Measurements from ENCODE around the gene RNF182. TPM values are rescaled to one million over a fixed set of nuclear protein-coding genes. Genes with fewer than 3 reads are reported as not detected.
A peak's percentile ranks its signal among the peaks of the same experiment; 100 is the strongest.
"Not testable (repeated sequence)": the region's sequence is repeated elsewhere in the genome, so short reads cannot be mapped to it uniquely, and the experiment has no call there.

Gene RNF182
- 1 to 10 TPM in 3 of 4 donors, under 1 TPM in 1; 0.98 to 3.3 (median 2.8) TPM for polyA plus RNA-seq (ENCODE audit: insufficient read length in 4 of 4)

GRCh38 chr6:13924949-13925881 is at the start of gene RNF182:
Gene RNF182, plus strand, starts transcription at chr6:13924952. Its CDS starts 52,168 bp downstream, at chr6:13977120.
- DNase-seq (ENCODE audit: low read depth in 4 of 4, low spot score in 3 of 4), result peak in 1 of 4 donors; percentile 25

GRCh38 chr6:13877051-13877450 is 47.7 kb upstream of the RNF182 start:
- no peak for DNase-seq (ENCODE audit: low read depth in 4 of 4, low spot score in 3 of 4)

- not testable (repeated sequence) for DNase-seq (ENCODE audit: low read depth in 4 of 4, low spot score in 3 of 4)
Measured at GRCh38 chr6:13880061-13880663, 44.6 kb upstream of the RNF182 start.

- DNase-seq (ENCODE audit: low read depth in 4 of 4, low spot score in 3 of 4), result no peak
Measured at GRCh38 chr6:13881621-13882165, 43.1 kb upstream of the RNF182 start.

GRCh38 chr6:13883966-13884365 is 40.8 kb upstream of the RNF182 start:
- DNase-seq (ENCODE audit: low read depth in 4 of 4, low spot score in 3 of 4), result no peak

GRCh38 chr6:13884397-13884796 is 40.4 kb upstream of the RNF182 start:
- DNase-seq (ENCODE audit: low read depth in 4 of 4, low spot score in 3 of 4), result no peak

GRCh38 chr6:13885601-13886000 is 39.2 kb upstream of the RNF182 start:
- DNase-seq (ENCODE audit: low read depth in 4 of 4, low spot score in 3 of 4), result no peak

- no peak for DNase-seq (ENCODE audit: low read depth in 4 of 4, low spot score in 3 of 4)
Measured at GRCh38 chr6:13886949-13887348, 37.8 kb upstream of the RNF182 start.

GRCh38 chr6:13892017-13892645 is 32.6 kb upstream of the RNF182 start:
- DNase-seq (ENCODE audit: low read depth in 4 of 4, low spot score in 3 of 4), result no peak

- no peak for DNase-seq (ENCODE audit: low read depth in 4 of 4, low spot score in 3 of 4)
Measured at GRCh38 chr6:13902922-13903321, 21.8 kb upstream of the RNF182 start.

GRCh38 chr6:13903364-13903763 is 21.4 kb upstream of the RNF182 start:
- no peak for DNase-seq (ENCODE audit: low read depth in 4 of 4, low spot score in 3 of 4)

- no peak for DNase-seq (ENCODE audit: low read depth in 4 of 4, low spot score in 3 of 4)
Measured at GRCh38 chr6:13907001-13907350, 17.8 kb upstream of the RNF182 start.

- no peak for DNase-seq (ENCODE audit: low read depth in 4 of 4, low spot score in 3 of 4)
Measured at GRCh38 chr6:13907614-13908215, 17.0 kb upstream of the RNF182 start.

GRCh38 chr6:13908955-13909381 is 15.8 kb upstream of the RNF182 start:
- peak in 2 of 4 donors; percentile 25 to 40 for DNase-seq (ENCODE audit: low read depth in 4 of 4, low spot score in 3 of 4)

- no peak for DNase-seq (ENCODE audit: low read depth in 4 of 4, low spot score in 3 of 4)
Measured at GRCh38 chr6:13910443-13910842, 14.3 kb upstream of the RNF182 start.

- DNase-seq (ENCODE audit: low read depth in 4 of 4, low spot score in 3 of 4), result no peak
Measured at GRCh38 chr6:13911337-13911736, 13.4 kb upstream of the RNF182 start.

- no peak for DNase-seq (ENCODE audit: low read depth in 4 of 4, low spot score in 3 of 4)
Measured at GRCh38 chr6:13913226-13914001, 11.3 kb upstream of the RNF182 start.

GRCh38 chr6:13914351-13914750 is 10.4 kb upstream of the RNF182 start:
- no peak for DNase-seq (ENCODE audit: low read depth in 4 of 4, low spot score in 3 of 4)

GRCh38 chr6:13915561-13916229 is 9.1 kb upstream of the RNF182 start:
- no peak for DNase-seq (ENCODE audit: low read depth in 4 of 4, low spot score in 3 of 4)

All from left renal pelvis (tissue), 4 donors.